C4-2B (cell line): ENCODE results near the gene EFCAB13.
A peak's percentile ranks its signal among the peaks of the same experiment; 100 is the strongest.

Experiments
- H3K27ac ChIP-seq: fragments of 450-650 bp; 2 replicates; pipeline ENCODE4 v1.5.1; 2017
- CTCF ChIP-seq: fragments of 450-650 bp; conservative IDR thresholded peaks from 2 replicates; pipeline ENCODE4 v1.5.1; 2017; ENCODE audit warnings: mild to moderate bottlenecking
- ZFX ChIP-seq: fragments of 450-650 bp; IDR thresholded peaks from 2 replicates; pipeline ENCODE4 v1.6.1; 2017

EFCAB13 gene

GRCh38 chr17:47304186-47304585, 19.6 kb upstream of the EFCAB13 start:
- no peak overlapping the region for H3K27ac ChIP-seq
- TF ChIP-seq ZFX (no peak), CTCF (no peak)

- no peak overlapping the region for H3K27ac ChIP-seq
- TF ChIP-seq ZFX: no peak
- no peak for TF ChIP-seq CTCF
Observed at GRCh38 chr17:47305302-47305923, 18.3 kb upstream of the EFCAB13 start.

GRCh38 chr17:47310186-47310733, 13.5 kb upstream of the EFCAB13 start:
- no peak for TF ChIP-seq CTCF
- TF ChIP-seq ZFX: no peak
- no peak overlapping the region for H3K27ac ChIP-seq

DNA sequence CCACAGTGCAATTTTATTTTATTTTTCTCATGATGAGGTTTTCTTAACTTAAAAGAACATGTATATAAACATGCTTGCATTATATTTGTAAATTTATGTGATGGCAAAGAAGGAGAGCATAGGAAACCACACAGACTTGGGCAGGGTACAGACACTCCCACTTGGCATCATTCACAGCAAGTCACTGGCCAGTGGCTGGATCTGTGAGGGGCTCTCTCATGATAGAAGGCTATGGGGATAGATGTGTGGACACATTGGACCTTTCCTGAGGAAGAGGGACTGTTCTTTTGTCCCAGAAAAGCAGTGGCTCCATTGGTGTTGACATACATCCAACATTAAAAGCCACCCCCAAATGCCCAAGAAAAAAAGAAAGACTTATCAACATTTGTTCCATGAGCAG, 12.3 kb upstream of the EFCAB13 start:
- no peak overlapping the region for H3K27ac ChIP-seq
- TF ChIP-seq ZFX (no peak), CTCF (no peak)

GRCh38 chr17:47315451-47316266, 8.1 kb upstream of the EFCAB13 start:
- H3K27ac ChIP-seq: no peak overlapping the region
- TF ChIP-seq ZFX (no peak), CTCF (peak; percentile 90)

GRCh38 chr17:47316311-47316710, 7.4 kb upstream of the EFCAB13 start:
- no peak for TF ChIP-seq ZFX
- TF ChIP-seq CTCF: no peak
- no peak overlapping the region for H3K27ac ChIP-seq

GRCh38 chr17:47317119-47317518, 6.6 kb upstream of the EFCAB13 start:
- TF ChIP-seq CTCF (no peak), ZFX (no peak)
- H3K27ac ChIP-seq: no peak overlapping the region
